ENCODE results near the gene DLEC1.

Gene DLEC1

DNA sequence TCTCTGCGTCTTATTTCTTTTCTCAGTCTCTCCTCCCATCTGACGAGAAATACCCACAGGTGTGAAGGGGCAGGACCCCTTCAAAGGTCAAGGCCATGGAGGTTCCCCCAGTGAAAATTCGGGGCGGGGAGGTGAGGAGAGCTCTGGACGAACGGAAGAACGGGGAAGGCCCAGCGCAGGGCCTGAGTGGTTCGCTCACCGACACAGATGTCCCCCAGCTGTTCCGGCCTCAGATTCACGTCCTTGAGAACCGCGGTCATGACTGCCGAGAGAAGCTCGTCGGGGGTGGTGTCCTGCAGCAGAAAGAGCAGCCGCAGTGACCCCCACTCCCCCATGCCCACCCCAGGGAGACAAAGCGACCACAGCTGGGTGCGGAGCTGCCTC lies 97.4 kb downstream of the DLEC1 start:
- ATAC-seq: peak; percentile 2; the same call in 1 of the 3 replicates
- TF ChIP-seq TCF4 (CRISPR knock-in tag; IDR thresholded peaks at IDR 0.05; ENCODE audit: borderline replicate concordance): no peak
- TF ChIP-seq ZC3H10 (CRISPR knock-in tag; IDR thresholded peaks at IDR 0.05): no peak
- TF ChIP-seq ZFP3 (CRISPR knock-in tag; IDR thresholded peaks at IDR 0.05): no peak
- no peak for TF ChIP-seq PPARA (CRISPR knock-in tag; IDR thresholded peaks at IDR 0.05; ENCODE audit: borderline replicate concordance)
- no peak for TF ChIP-seq BACH2 (CRISPR knock-in tag; IDR thresholded peaks at IDR 0.05; ENCODE audit: borderline replicate concordance)
- no peak for TF ChIP-seq ZNF565 (CRISPR knock-in tag; conservative IDR thresholded peaks at IDR 0.05; ENCODE audit: low read depth)
- no peak for TF ChIP-seq ISL1 (CRISPR knock-in tag; IDR thresholded peaks at IDR 0.05)
- no peak for TF ChIP-seq GLIS3 (CRISPR knock-in tag; IDR thresholded peaks at IDR 0.05)
- no peak for TF ChIP-seq TOX (CRISPR knock-in tag; IDR thresholded peaks at IDR 0.05; ENCODE audit: borderline replicate concordance)
- TF ChIP-seq, protein P1, sequence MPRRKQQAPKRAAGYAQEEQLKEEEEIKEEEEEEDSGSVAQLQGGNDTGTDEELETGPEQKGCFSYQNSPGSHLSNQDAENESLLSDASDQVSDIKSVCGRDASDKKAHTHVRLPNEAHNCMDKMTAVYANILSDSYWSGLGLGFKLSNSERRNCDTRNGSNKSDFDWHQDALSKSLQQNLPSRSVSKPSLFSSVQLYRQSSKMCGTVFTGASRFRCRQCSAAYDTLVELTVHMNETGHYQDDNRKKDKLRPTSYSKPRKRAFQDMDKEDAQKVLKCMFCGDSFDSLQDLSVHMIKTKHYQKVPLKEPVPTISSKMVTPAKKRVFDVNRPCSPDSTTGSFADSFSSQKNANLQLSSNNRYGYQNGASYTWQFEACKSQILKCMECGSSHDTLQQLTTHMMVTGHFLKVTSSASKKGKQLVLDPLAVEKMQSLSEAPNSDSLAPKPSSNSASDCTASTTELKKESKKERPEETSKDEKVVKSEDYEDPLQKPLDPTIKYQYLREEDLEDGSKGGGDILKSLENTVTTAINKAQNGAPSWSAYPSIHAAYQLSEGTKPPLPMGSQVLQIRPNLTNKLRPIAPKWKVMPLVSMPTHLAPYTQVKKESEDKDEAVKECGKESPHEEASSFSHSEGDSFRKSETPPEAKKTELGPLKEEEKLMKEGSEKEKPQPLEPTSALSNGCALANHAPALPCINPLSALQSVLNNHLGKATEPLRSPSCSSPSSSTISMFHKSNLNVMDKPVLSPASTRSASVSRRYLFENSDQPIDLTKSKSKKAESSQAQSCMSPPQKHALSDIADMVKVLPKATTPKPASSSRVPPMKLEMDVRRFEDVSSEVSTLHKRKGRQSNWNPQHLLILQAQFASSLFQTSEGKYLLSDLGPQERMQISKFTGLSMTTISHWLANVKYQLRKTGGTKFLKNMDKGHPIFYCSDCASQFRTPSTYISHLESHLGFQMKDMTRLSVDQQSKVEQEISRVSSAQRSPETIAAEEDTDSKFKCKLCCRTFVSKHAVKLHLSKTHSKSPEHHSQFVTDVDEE (CRISPR knock-in tag; IDR thresholded peaks at IDR 0.05): no peak
- TF ChIP-seq ZNF70 (CRISPR knock-in tag; IDR thresholded peaks at IDR 0.05): no peak

DNA sequence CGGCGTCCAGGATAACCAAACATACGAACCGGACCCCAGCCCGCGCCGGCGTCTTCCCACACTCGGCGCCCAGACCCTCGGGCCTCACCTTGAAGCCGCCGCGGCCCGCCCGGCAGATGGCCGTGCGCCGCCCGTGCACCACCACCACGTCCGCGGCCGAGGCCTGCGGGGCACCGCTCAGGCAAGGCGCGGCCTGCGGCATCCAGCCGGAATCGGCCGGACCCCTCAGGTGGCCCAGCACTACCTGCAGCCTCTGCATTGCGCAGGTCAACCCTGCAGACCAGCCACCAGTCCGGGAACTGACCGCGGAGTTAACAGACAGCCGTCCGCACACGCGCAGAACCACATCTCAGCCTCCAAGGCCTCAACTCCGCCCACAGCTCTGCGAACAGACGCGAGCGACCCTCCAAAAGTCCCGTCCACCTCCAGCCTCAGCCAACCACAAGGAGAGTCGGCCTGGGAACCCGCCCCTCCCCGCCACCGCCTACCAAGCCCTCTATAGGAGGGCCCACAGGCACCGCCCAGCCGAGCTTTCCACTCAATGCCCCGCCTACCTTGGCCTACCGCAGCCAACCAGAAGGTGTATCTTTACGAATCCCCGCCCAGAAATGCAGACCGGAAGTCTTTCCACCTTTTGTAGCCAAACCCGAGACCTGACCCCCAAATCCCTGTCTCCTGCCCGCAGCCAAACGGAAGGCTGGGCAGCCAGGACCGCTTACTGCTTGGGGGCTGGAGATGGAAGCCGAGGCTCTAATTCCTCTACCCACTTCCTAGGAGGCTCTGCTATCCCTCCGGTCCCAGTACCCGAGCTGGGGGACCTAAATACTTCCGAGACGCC lies 98.0 kb downstream of the DLEC1 start, which contains the start of gene ACAA1:
ACAA1 (minus strand) TSS at position 351 of the 838 bp plus-strand sequence; CDS start at position 259, 92 bp downstream.
- TF ChIP-seq, protein P2, sequence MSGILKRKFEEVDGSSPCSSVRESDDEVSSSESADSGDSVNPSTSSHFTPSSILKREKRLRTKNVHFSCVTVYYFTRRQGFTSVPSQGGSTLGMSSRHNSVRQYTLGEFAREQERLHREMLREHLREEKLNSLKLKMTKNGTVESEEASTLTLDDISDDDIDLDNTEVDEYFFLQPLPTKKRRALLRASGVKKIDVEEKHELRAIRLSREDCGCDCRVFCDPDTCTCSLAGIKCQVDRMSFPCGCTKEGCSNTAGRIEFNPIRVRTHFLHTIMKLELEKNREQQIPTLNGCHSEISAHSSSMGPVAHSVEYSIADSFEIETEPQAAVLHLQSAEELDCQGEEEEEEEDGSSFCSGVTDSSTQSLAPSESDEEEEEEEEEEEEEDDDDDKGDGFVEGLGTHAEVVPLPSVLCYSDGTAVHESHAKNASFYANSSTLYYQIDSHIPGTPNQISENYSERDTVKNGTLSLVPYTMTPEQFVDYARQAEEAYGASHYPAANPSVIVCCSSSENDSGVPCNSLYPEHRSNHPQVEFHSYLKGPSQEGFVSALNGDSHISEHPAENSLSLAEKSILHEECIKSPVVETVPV (CRISPR knock-in tag; IDR thresholded peaks at IDR 0.05): no peak
- TF ChIP-seq BACH2 (CRISPR knock-in tag; IDR thresholded peaks at IDR 0.05; ENCODE audit: borderline replicate concordance) (no peak), ISL1 (CRISPR knock-in tag; IDR thresholded peaks at IDR 0.05) (no peak), ZNF8 (CRISPR knock-in tag; IDR thresholded peaks at IDR 0.05) (no peak), ZC3H10 (CRISPR knock-in tag; IDR thresholded peaks at IDR 0.05) (no peak), GLIS3 (CRISPR knock-in tag; IDR thresholded peaks at IDR 0.05) (no peak), ZFP30 (CRISPR knock-in tag; IDR thresholded peaks at IDR 0.05) (no peak), ESRRG (CRISPR knock-in tag; IDR thresholded peaks at IDR 0.05) (no peak), CSDC2 (CRISPR knock-in tag; IDR thresholded peaks at IDR 0.05) (no peak), SNAI2 (CRISPR knock-in tag; IDR thresholded peaks at IDR 0.05) (no peak), ZNF565 (CRISPR knock-in tag; conservative IDR thresholded peaks at IDR 0.05; ENCODE audit: low read depth) (no peak), ZNF70 (CRISPR knock-in tag; IDR thresholded peaks at IDR 0.05) (no peak), ARNTL (CRISPR knock-in tag; IDR thresholded peaks at IDR 0.05; ENCODE audit: borderline replicate concordance, low read depth) (no peak), OSR1 (CRISPR knock-in tag; IDR thresholded peaks at IDR 0.05) (no peak), PPARA (CRISPR knock-in tag; IDR thresholded peaks at IDR 0.05; ENCODE audit: borderline replicate concordance) (no peak)
- TF ChIP-seq, protein P3, sequence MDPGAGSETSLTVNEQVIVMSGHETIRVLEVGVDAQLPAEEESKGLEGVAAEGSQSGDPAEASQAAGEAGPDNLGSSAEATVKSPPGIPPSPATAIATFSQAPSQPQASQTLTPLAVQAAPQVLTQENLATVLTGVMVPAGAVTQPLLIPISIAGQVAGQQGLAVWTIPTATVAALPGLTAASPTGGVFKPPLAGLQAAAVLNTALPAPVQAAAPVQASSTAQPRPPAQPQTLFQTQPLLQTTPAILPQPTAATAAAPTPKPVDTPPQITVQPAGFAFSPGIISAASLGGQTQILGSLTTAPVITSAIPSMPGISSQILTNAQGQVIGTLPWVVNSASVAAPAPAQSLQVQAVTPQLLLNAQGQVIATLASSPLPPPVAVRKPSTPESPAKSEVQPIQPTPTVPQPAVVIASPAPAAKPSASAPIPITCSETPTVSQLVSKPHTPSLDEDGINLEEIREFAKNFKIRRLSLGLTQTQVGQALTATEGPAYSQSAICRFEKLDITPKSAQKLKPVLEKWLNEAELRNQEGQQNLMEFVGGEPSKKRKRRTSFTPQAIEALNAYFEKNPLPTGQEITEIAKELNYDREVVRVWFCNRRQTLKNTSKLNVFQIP (CRISPR knock-in tag; IDR thresholded peaks at IDR 0.05; ENCODE audit: borderline replicate concordance, low read depth): no peak
- TF ChIP-seq, protein P4, sequence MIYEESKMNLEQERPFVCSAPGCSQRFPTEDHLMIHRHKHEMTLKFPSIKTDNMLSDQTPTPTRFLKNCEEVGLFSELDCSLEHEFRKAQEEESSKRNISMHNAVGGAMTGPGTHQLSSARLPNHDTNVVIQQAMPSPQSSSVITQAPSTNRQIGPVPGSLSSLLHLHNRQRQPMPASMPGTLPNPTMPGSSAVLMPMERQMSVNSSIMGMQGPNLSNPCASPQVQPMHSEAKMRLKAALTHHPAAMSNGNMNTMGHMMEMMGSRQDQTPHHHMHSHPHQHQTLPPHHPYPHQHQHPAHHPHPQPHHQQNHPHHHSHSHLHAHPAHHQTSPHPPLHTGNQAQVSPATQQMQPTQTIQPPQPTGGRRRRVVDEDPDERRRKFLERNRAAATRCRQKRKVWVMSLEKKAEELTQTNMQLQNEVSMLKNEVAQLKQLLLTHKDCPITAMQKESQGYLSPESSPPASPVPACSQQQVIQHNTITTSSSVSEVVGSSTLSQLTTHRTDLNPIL (CRISPR knock-in tag; IDR thresholded peaks at IDR 0.05; ENCODE audit: low read depth): no peak
- TF ChIP-seq, protein P5, sequence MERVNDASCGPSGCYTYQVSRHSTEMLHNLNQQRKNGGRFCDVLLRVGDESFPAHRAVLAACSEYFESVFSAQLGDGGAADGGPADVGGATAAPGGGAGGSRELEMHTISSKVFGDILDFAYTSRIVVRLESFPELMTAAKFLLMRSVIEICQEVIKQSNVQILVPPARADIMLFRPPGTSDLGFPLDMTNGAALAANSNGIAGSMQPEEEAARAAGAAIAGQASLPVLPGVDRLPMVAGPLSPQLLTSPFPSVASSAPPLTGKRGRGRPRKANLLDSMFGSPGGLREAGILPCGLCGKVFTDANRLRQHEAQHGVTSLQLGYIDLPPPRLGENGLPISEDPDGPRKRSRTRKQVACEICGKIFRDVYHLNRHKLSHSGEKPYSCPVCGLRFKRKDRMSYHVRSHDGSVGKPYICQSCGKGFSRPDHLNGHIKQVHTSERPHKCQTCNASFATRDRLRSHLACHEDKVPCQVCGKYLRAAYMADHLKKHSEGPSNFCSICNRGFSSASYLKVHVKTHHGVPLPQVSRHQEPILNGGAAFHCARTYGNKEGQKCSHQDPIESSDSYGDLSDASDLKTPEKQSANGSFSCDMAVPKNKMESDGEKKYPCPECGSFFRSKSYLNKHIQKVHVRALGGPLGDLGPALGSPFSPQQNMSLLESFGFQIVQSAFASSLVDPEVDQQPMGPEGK (CRISPR knock-in tag; IDR thresholded peaks at IDR 0.05; ENCODE audit: borderline replicate concordance): no peak
- peak; percentile 94 for ATAC-seq

Measured in SK-N-SH treated with all-trans-retinoic acid at 6 μM for 48 hours (cell line).